ENCODE measurements around the gene ID2.

- no peak for TF ChIP-seq CTCF (IDR thresholded peaks at IDR 0.05)
- no peak for TF ChIP-seq ZFX (IDR thresholded peaks at IDR 0.05; ENCODE audit: borderline replicate concordance)
Measured at GRCh38 chr2:8699839-8700238, 18.0 kb downstream of the ID2 start.

All from 22Rv1 (cell line).